Neural cell (in vitro differentiated cells): Measurements from ENCODE around the gene KRTAP10-9. TPM values are rescaled to one million over a fixed set of nuclear protein-coding genes. Genes with fewer than 3 reads are reported as not detected.

Source experiments
- H2AFZ ChIP-seq: fragments of 200-600, 300-800 bp; sonication (generic), shearing (Covaris generic); 2 replicates; pipeline ENCODE4 v1.6.0; 2014; ENCODE audit warnings: low read depth, mild to moderate bottlenecking, antibody characterized with exemption, low read length, moderate library complexity
- H3F3A ChIP-seq: fragments of 200-600 bp; shearing (Covaris generic); 2 replicates; pipeline ENCODE4 v1.6.1; 2016; ENCODE audit warnings: mild to moderate bottlenecking, moderate library complexity, mixed read lengths, antibody characterized with exemption, low read length; ENCODE audit not compliant: insufficient read depth, poor library complexity, severe bottlenecking
- H3K27ac ChIP-seq: fragments of 200-600, 300-800 bp; sonication (generic), shearing (Covaris generic); 2 replicates; pipeline ENCODE4 v1.5.1; 2014; ENCODE audit warnings: mild to moderate bottlenecking, low read length, moderate library complexity
- H3K27me3 ChIP-seq: fragments of 300-800, 200-600 bp; sonication (generic), shearing (Covaris generic); 2 replicates; pipeline ENCODE4 v1.6.0; 2014; ENCODE audit warnings: mild to moderate bottlenecking, low read depth, low read length, moderate library complexity; ENCODE audit not compliant: insufficient read depth
- H3K36me3 ChIP-seq: fragments of 300-800, 200-600 bp; sonication (generic), shearing (Covaris generic); 2 replicates; pipeline ENCODE4 v1.5.1; 2014; ENCODE audit warnings: mild to moderate bottlenecking, antibody characterized with exemption, low read length, moderate library complexity; ENCODE audit not compliant: insufficient read depth
- H3K4me2 ChIP-seq: fragments of 300-800, 200-600 bp; sonication (generic), shearing (Covaris generic); 2 replicates; pipeline ENCODE4 v1.6.0; 2014; ENCODE audit warnings: mild to moderate bottlenecking, low read length
- H3K4me3 ChIP-seq: fragments of 300-800, 200-600 bp; sonication (generic), shearing (Covaris generic); 2 replicates; pipeline ENCODE4 v1.5.1; 2014; ENCODE audit warnings: mild to moderate bottlenecking, low read length, moderate library complexity
- H3K79me2 ChIP-seq: fragments of 200-600 bp; shearing (Covaris generic); replicated peaks from 2 replicates; pipeline ENCODE4 v1.6.0; 2014; ENCODE audit warnings: mild to moderate bottlenecking, low read length, moderate library complexity; ENCODE audit not compliant: insufficient read depth
- H3K9ac ChIP-seq: fragments of 300-800, 200-600 bp; sonication (generic), shearing (Covaris generic); 2 replicates; pipeline ENCODE4 v1.6.1; 2016; ENCODE audit warnings: mild to moderate bottlenecking, low read length, mixed read lengths
- H3K9me2 ChIP-seq: fragments of 200-600 bp; shearing (Covaris generic); 2 replicates; pipeline ENCODE4 v1.6.1; 2016; ENCODE audit warnings: mild to moderate bottlenecking, low read length, mixed read lengths; ENCODE audit not compliant: insufficient read depth
- H3K9me3 ChIP-seq: fragments of 200-600, 300-800 bp; sonication (generic), shearing (Covaris generic); 2 replicates; pipeline ENCODE4 v1.6.1; 2016; ENCODE audit warnings: mild to moderate bottlenecking, mixed run types, low read length, moderate library complexity, mixed read lengths
- H4K20me1 ChIP-seq: fragments of 200-600 bp; shearing (Covaris generic); 2 replicates; pipeline ENCODE4 v1.6.1; 2016; ENCODE audit warnings: mild to moderate bottlenecking, mixed run types; ENCODE audit not compliant: insufficient read depth
- CTCF ChIP-seq: fragments of 450-650 bp; IDR thresholded peaks from 2 replicates; pipeline ENCODE4 v1.5.1; 2014; ENCODE audit warnings: antibody characterized with exemption, mild to moderate bottlenecking, moderate library complexity; ENCODE audit not compliant: poor library complexity, severe bottlenecking
- EP300 ChIP-seq: fragments of 450-650 bp; conservative IDR thresholded peaks from 2 replicates; pipeline ENCODE4 v1.6.1; 2014; ENCODE audit warnings: antibody characterized with exemption, mild to moderate bottlenecking, moderate library complexity; ENCODE audit not compliant: poor library complexity, severe bottlenecking
- EZH2 ChIP-seq: fragments of 200-600, 300-800 bp; shearing (Covaris generic), sonication (generic); IDR thresholded peaks from 2 replicates; pipeline ENCODE4 v1.6.1; 2014; ENCODE audit warnings: antibody characterized with exemption, low read length, borderline replicate concordance, mild to moderate bottlenecking; ENCODE audit not compliant: insufficient read depth, poor library complexity, severe bottlenecking
- MXI1 ChIP-seq: fragments of 450-650 bp; conservative IDR thresholded peaks from 2 replicates; pipeline ENCODE4 v1.6.1; 2014; ENCODE audit warnings: antibody characterized with exemption, mild to moderate bottlenecking; ENCODE audit not compliant: poor library complexity, severe bottlenecking
- POLR2AphosphoS5 ChIP-seq: IDR thresholded peaks from 2 replicates; pipeline ENCODE4 v1.6.1; 2012
- RAD21 ChIP-seq: fragments of 450-650 bp; conservative IDR thresholded peaks from 2 replicates; pipeline ENCODE4 v1.6.1; 2014; ENCODE audit warnings: antibody characterized with exemption, mild to moderate bottlenecking, moderate library complexity
- REST ChIP-seq: IDR thresholded peaks from 2 replicates; pipeline ENCODE4 v1.6.1; 2012; ENCODE audit warnings: borderline replicate concordance
- SMC3 ChIP-seq: fragments of 450-650 bp; conservative IDR thresholded peaks from 2 replicates; pipeline ENCODE4 v1.6.1; 2014; ENCODE audit warnings: antibody characterized with exemption, mild to moderate bottlenecking, moderate library complexity; ENCODE audit not compliant: poor library complexity
- TAF1 ChIP-seq: IDR thresholded peaks from 2 replicates; pipeline ENCODE4 v1.6.1; 2012; ENCODE audit warnings: low read depth
- polyA plus RNA-seq: library from polyadenylated mRNA; depleted of rRNA; stranded (reverse); fragments of >200 nt; gene quantifications from 2 replicates; pipeline ENCODE4 v1.2.3, GENCODE V29; 2014

KRTAP10-9 gene
- polyA plus RNA-seq, 1 donor from 2014 or later: not detected

GRCh38 chr21:44650973-44651675 lies 24.2 kb downstream of the KRTAP10-9 start:
- Histone ChIP-seq H3K36me3 (no peaks in the 10 kb centered on the region), H3K9ac (no peak overlapping the region), H3K4me3 (no peak overlapping the region), H3K9me2 (no peaks in the 10 kb centered on the region), H2AFZ (no peak overlapping the region), H3K27ac (no peak overlapping the region), H3K27me3 (no peaks in the 10 kb centered on the region), H3K79me2 (no peaks in the 10 kb centered on the region), H3F3A (no peaks in the 10 kb centered on the region), H3K4me2 (no peak overlapping the region), H3K9me3 (no peaks in the 10 kb centered on the region), H4K20me1 (no peaks in the 10 kb centered on the region)
- no peak for TF ChIP-seq EP300
- TF ChIP-seq POLR2AphosphoS5: no peak

GRCh38 chr21:44653123-44653522 lies 26.2 kb downstream of the KRTAP10-9 start:
- TF ChIP-seq MXI1: no peak
- TF ChIP-seq EZH2: no peak
- TF ChIP-seq REST: no peak
- no peak for TF ChIP-seq CTCF
- TF ChIP-seq RAD21: no peak
- no peak for TF ChIP-seq EP300
- TF ChIP-seq TAF1: no peak
- TF ChIP-seq SMC3: no peak
- TF ChIP-seq POLR2AphosphoS5: no peak
- H3K27ac ChIP-seq: no peak overlapping the region
- H3F3A ChIP-seq: no peaks in the 10 kb centered on the region

More at GRCh38 chr21:44653123-44653522, 26.2 kb downstream of the KRTAP10-9 start:
- Histone ChIP-seq H3K9ac (no peak overlapping the region), H3K36me3 (no peaks in the 10 kb centered on the region), H3K9me2 (no peaks in the 10 kb centered on the region), H3K4me3 (no peak overlapping the region), H2AFZ (no peak overlapping the region), H3K9me3 (no peaks in the 10 kb centered on the region), H3K79me2 (no peaks in the 10 kb centered on the region), H4K20me1 (no peaks in the 10 kb centered on the region), H3K4me2 (no peak overlapping the region), H3K27me3 (no peaks in the 10 kb centered on the region)
